GM18507 (cell line): ENCODE results near the gene GOLGA6A.
"Not testable (repeated sequence)": the region's sequence is repeated elsewhere in the genome, so short reads cannot be mapped to it uniquely, and the experiment has no call there.

Experiments used
- DNase-seq: peaks from one replicate; pipeline ENCODE4 v3.0.0; 2011; ENCODE audit warnings: low read depth; ENCODE audit not compliant: insufficient read length; ENCODE audit errors: extremely low spot score
- FAIRE-seq: peaks from 2 replicates; lab custom pipeline; 2011; peaks lifted over from hg19 to GRCh38; lab: Jason Lieb, UNC

The GOLGA6A gene, protein sequence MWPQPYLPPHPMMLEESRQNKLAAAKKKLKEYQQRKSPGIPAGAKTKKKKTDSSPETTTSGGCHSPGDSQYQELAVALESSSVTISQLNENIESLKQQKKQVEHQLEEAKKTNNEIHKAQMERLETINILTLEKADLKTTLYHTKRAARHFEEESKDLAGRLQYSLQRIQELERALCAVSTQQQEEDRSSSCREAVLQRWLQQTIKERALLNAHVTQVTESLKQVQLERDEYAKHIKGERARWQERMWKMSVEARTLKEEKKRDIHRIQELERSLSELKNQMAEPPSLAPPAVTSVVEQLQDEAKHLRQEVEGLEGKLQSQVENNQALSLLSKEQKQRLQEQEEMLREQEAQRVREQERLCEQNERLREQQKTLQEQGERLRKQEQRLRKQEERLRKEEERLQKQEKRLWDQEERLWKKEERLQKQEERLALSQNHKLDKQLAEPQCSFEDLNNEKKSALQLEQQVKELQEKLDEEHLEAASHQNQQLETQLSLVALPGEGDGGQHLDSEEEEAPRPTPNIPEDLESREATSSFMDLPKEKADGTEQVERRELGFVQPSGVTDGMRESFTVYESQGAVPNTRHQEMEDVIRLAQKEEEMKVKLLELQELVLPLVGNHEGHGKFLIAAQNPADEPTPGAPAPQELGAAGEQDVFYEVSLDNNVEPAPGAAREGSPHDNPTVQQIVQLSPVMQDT

GRCh38 chr15:74082450-74082849 lies at the start of gene GOLGA6A:
Gene GOLGA6A, minus strand, starts transcription at chr15:74082550. Its CDS starts 41 bp downstream, at chr15:74082509.
- not testable (repeated sequence) for DNase-seq, FAIRE-seq

- no peak for DNase-seq
- no peak for FAIRE-seq
Observed at GRCh38 chr15:74131628-74132413, 49.5 kb upstream of the GOLGA6A start.

GRCh38 chr15:74130849-74131627 lies 48.7 kb upstream of the GOLGA6A start:
- DNase-seq, result no peak
- FAIRE-seq, result no peak

GRCh38 chr15:74130155-74130848 lies 48.0 kb upstream of the GOLGA6A start, which contains the start of gene ISLR2:
Gene ISLR2, plus strand, starts transcription at chr15:74130586. Its CDS starts 2,169 bp downstream, at chr15:74132755.
- no peak for FAIRE-seq

DNA sequence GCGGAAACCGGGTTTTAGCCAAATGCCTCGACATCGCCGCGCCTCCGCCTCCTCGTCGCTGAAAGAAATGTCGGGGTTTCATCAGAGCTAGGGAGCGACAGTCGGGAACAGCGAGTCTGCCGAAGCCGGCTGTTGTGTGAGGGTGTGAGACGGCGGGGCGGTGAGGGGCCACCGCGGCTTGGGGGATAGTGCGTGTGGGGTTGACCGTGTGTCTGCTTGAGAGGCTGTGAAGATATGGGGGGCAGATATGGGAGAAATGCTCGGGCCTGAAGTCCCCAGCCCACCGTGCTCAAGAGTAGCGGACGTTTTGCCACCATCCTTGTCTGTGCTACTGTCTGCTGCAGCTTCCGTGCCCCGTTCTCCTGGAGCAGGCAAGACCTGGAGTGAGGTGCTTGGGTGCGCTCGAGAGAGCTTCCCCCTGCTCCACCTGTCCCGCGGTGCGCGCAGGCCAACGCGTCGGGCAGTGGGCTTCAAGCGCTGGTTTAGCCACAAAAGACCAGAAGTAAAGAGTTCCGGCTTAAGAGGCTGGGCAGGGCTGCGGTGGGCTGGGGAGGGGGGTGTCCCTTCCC lies 47.3 kb upstream of the GOLGA6A start:
- DNase-seq (no peak), FAIRE-seq (no peak)

More at GRCh38 chr15:74130155-74130848, 48.0 kb upstream of the GOLGA6A start, which contains the start of gene ISLR2:
- no peak for DNase-seq

DNA sequence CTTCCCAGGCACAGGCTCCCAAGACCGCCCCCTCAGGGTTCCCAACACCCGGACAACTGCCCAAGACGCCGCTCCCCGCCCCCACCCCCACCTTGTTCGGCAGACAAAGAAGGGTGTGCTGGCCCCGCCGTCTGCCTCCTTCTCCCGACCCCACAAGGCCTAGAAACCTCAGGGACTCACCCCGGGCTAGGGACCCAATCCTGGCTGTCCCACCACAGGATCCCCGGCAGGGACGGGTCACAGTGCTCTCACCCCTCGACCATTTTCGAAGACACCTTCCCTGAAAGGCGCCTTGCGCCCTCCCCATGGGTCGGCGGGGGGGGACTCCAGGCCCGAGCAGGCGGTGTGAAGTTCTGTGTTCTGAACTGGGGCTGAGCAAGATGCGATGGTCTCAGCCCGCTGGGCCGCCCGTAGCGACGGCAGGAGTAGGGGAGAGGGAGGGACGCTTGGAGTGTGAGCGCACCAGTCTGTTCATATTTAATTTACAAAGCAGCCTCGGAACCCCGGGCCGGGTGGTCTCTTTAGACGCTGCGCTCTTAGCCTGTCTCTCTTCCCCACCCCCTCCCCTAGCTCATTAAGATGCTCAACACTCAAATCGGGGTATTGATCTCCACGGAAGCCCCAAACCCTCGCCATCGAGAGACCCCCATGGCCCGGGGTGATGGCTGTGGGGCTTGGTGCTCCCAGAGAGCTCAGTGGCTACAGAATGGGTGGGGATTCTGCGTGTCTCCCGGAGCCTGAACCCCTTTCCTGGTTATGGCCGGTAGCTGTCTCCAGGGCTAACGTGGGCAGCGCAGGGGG lies 46.6 kb upstream of the GOLGA6A start:
- FAIRE-seq (no peak), DNase-seq (no peak)

- DNase-seq, result no peak
- no peak for FAIRE-seq
Observed at GRCh38 chr15:74127954-74128784, 45.8 kb upstream of the GOLGA6A start.

DNA sequence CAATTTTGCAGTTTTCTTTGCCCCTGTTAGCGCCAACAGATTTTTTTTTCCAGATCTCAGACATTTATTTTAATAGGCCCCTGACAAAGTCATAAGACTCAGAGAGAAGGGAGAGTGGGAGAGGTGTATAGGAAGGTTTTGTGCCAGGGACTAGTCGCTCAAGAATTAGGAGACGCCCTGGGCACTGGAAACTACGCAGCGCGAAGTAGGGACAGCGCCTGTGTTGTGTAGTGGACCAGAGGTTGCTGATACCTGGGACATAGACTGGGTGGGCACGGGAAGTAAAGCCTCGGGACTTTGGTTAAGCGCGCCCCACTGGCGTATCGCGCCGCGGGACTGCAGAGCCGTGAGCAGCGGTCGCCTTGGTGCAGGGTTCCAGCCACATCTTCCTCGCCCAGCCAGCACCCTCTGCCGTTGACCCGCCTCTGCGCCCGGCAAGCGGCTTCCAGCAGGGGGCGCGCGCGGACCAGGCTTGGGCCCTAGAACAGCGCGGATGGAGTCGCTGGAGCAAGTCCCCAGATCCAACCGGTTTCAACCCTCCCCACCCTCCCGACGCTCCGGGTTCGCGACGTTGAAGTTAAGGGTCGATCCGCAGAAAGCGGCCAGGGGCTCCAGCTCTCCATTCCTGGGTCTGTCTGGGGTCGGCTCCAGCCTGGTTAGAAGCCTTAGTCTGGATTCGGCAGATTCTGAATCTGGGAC lies 45.1 kb upstream of the GOLGA6A start:
- FAIRE-seq, result peak; percentile 66
- peak; percentile 53 for DNase-seq

DNA sequence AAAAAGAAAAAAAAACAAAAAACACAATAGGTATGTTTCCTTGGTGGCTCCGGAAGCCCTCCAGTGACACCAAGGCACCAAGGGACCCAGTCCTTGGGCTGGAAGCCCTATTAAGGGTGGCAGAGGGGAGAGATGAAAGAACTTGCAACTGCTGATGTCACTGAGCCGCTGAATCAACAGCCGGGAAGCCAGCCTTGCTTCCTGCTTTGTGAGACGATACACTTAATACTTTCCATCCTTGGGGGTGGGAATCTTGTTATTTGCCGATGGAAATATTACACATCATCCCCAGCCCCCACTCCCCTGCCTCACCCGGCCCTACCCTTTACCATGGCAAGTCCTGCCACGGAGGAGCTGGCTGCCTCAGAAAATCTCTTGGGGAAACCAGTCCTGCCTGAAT lies 42.4 kb upstream of the GOLGA6A start:
- FAIRE-seq (no peak), DNase-seq (no peak)

DNA sequence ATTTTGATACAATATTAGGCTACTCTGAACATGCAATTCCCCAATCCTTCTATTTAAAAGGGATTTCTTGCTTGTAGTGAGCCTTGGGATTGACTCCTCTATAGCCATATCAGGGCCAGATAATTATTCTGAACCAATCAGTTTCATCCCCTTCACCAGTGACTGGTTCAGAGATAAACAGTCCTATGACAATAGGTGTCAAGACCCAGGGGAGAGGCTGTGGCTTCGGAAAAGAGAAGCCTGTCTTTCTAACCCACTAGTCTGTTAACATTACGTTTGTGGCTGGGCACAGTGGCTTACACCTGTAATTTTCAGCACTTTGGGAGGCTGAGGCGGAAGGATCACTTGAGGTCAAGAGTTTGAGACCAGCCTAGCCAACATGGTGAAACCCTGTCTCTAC lies 41.8 kb upstream of the GOLGA6A start:
- FAIRE-seq, result peak; percentile 44
- no peak for DNase-seq

- FAIRE-seq, result no peak
- no peak for DNase-seq
Observed at GRCh38 chr15:74123658-74124057, 41.3 kb upstream of the GOLGA6A start.

DNA sequence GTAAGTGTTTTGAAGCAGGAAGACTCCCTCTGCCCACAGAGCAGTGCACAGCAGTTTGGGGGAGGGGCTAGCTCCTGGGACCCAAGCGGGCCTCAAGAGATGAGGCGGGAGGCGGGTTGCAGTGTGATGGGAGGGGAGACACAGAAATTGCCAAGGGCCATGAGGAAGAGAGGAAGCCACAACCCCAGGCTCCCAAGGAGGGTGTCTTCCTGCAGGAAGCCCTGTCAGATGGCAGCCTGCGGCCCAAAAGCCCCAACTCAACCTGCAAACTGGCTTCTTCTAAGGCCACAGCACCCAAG lies 40.7 kb upstream of the GOLGA6A start:
- FAIRE-seq (peak; percentile 51), DNase-seq (no peak)

- DNase-seq, result no peak
- peak; percentile 87 for FAIRE-seq
Observed at GRCh38 chr15:74122403-74123130, 40.2 kb upstream of the GOLGA6A start.

DNA sequence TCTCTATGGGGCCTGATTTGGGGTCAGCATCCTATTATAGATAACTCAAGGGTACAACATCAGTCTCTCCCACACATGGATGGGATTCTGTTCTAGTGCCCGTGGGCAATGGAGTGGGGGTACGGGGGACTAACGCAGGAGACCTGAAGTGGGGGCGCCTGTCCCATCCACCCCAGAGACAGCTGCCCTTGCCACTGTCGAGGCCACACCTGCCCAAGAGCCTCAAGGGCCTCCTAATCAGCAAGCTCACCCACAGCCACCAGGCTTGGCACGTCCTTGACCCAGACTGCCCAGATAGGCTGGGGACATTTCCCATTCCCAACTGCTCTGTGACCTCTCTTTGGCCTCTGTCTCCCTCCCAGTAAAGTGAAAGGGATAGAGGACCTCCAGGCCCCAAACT lies 39.5 kb upstream of the GOLGA6A start:
- no peak for FAIRE-seq

GRCh38 chr15:74121039-74121438 lies 38.7 kb upstream of the GOLGA6A start:
- no peak for DNase-seq
- FAIRE-seq, result no peak

More for the DNA sequence above, 39.5 kb upstream of the GOLGA6A start:
- no peak for DNase-seq

DNA sequence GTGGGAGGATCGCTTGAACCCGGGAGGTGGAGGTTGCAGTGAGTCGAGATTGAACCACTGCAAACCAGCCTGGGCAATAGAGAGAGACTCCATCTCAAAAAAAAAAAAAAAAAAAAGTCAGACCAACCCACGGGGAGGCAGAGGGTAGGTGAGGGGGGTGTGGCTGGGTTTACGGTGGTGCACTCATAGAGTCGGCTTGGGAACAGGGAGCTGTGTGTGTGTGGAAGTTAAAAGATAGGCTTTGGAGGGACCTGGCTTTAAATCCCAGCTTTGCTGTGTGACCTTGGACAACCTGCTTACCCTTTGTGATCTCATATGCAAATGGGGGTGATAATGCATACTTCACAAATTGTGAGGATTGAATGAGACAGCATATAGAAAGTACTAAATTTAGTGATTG lies 38.1 kb upstream of the GOLGA6A start:
- DNase-seq (no peak), FAIRE-seq (no peak)
